ENCODE results near the gene TMCC2.
"Not testable (repeated sequence)": the region's sequence is repeated elsewhere in the genome, so short reads cannot be mapped to it uniquely, and the experiment has no call there.

Gene TMCC2, protein sequence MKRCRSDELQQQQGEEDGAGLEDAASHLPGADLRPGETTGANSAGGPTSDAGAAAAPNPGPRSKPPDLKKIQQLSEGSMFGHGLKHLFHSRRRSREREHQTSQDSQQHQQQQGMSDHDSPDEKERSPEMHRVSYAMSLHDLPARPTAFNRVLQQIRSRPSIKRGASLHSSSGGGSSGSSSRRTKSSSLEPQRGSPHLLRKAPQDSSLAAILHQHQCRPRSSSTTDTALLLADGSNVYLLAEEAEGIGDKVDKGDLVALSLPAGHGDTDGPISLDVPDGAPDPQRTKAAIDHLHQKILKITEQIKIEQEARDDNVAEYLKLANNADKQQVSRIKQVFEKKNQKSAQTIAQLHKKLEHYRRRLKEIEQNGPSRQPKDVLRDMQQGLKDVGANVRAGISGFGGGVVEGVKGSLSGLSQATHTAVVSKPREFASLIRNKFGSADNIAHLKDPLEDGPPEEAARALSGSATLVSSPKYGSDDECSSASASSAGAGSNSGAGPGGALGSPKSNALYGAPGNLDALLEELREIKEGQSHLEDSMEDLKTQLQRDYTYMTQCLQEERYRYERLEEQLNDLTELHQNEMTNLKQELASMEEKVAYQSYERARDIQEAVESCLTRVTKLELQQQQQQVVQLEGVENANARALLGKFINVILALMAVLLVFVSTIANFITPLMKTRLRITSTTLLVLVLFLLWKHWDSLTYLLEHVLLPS

DNA sequence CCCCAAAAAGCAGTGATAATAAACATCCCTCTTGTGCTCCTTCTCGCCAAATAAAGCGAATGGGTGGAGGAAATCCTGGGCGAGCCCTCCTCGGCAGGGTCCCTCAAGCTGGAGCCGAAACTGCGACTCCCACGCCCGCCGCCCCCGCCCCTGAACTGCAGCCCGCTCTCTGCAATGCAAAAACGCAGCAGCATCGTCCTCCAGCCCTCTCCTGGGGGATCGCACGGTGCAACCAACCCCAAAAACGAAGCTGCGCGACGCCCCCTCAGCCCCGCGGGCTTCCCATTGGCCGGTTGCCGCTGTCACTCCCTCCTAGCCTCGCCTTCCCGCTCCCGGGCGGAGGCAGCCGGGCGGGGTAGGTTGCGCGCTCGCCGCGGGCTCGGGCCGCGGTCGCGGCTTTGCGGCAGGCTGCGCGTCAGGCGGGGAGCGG lies at the start of gene TMCC2:
TSS of gene TMCC2 (plus strand) at position 363 of the 430 bp plus-strand sequence. CDS start 619 bp downstream, outside the sequence.
- peak; percentile 76 to 83 for DNase-seq

DNA sequence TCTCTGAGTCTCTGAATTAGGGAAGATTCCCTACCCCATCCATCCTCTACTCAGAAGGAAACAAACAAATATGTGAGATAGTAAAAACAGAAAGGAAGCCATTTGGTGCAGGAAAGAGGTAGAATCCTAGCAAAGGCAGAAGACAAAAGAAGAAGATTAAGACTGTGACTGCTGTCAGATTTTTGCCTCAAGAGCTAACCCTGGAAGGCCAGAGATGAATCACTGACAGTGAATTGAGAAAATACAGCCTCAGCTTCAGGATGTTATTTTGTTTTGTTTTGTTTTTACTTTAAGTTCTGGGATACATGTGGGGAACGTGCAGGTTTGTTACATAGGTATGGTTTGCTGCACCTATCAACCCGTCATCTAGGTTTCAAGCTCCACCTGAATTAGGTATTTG lies 47.9 kb upstream of the TMCC2 start:
- DNase-seq, result no peak

GRCh38 chr1:205180331-205180730 lies 47.4 kb upstream of the TMCC2 start:
- DNase-seq, result not testable (repeated sequence)

DNA sequence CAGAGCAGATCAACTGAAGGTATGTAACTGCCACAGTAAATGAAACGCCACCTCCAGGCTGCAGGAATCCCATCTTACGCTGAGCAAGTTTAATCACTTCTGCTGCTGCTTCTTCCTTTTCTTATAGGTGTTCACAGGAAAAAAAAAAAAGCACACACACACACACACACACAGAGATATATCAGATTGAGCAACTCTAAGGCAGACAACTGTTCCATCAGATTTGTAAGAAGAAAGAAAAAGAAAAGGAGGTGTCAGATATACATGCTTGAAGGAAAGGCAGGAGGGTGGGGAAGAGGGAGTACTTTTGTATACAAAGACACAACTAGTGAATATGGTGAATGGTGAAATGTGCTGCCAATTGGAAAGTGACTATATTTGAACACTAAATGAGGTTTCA lies 44.8 kb upstream of the TMCC2 start:
- no peak for DNase-seq

DNA sequence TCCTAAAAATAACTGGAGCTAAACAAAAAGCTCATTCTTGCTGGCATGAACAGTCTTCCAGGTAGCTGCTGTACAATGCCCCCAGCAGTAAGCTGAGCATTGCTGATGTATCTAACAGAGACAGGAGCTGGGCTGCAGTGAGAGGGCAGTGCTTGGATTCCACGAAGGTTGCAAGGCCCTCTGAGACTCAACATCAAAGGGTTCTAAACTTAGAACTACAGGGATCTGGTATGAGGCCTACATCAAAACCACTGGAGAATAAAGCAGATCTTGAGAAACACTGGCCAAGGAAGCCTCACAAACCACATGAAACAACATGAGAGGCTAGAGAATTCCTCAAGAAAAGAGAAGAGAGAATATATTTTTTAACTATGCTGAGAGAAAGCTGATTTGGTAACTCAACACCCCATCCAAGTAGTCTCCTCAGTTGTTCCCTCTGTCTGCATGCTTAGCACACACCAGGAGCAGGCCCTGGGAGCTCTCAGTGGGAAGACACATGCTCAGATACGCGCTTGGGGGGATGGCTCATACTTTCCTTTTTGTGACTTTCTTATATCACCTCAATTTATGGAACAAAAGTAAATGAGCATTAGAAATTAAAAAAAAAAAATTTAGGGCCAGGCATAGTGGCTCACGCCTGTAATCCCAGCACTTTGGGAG lies 43.9 kb upstream of the TMCC2 start:
- DNase-seq, result no peak

DNA sequence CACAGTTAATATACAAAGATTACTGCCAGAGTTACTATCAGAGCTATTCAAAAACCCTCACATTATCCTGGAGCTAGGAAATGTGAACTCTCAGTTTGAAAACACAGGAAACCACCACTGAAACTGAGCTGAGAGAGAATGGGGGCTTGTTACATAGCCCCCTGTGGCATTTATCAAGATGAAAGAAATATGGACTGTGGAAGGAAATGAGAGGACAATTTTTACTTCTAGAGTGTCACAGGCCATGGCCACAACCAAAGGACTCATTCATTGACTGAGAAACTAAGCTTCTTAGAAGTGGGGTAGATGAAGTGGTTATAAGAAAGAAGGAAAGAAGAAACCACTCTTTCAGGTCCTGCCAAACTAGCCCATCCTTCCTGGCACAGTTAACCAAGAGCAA lies 41.6 kb upstream of the TMCC2 start:
- DNase-seq, result no peak

GRCh38 chr1:205187420-205187819 lies 40.3 kb upstream of the TMCC2 start:
- DNase-seq, result no peak

GRCh38 chr1:205188098-205188497 lies 39.6 kb upstream of the TMCC2 start:
- no peak for DNase-seq

GRCh38 chr1:205188596-205188995 lies 39.1 kb upstream of the TMCC2 start:
- DNase-seq, result no peak

DNA sequence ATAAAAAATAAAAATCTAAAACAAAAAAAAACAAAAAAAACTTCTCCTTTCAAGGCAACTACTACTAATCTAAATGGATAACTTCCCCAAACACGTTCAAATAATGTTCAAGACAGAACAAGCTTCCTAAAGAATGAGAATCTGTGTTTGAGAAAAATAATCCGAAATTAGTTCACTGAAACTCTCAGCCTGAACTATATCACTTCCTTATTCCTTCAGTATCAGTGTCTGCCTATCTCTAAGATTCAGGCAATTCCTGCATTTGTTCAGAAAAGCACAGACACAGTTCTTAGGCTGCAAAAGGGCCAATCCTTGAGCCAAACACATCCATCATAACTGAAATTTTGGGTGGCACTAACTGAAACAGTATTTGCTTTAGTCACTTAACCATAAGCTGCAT lies 38.6 kb upstream of the TMCC2 start:
- DNase-seq, result peak in 1 of 2 experiments; percentile 14

DNA sequence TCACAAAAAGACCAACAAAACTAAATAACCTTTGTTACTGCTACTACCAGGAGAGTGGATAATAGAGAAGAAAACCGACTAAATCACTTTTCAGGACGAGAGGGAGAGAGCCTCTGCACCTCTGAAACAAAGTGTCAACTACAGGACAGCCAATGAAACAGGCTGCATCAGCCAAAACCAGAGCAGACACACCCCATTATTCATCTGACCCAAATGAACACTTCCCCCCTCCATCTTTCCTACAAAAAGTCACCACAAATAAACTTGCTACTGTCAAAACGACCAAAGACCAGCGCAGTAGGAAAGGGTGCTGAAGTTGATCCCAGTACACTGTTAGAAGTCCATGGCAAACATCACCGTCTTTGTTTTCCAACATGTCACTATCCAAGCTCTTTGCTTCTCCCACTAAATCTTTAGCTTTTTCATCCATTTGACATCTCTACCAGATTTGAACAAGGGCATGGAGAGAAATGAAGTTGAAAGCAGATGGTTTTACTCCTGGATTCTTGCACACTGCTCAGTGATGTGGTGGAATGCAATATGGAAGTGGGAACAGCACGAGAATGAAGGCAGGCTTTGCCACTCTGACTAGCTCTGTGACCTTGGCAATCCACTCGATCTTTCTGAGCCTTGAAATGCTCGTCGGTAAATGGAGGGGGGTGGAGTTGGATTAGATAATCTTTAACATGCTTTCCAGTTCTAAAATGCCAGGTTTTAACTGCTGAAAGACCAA lies 36.7 kb upstream of the TMCC2 start:
- no peak for DNase-seq

DNA sequence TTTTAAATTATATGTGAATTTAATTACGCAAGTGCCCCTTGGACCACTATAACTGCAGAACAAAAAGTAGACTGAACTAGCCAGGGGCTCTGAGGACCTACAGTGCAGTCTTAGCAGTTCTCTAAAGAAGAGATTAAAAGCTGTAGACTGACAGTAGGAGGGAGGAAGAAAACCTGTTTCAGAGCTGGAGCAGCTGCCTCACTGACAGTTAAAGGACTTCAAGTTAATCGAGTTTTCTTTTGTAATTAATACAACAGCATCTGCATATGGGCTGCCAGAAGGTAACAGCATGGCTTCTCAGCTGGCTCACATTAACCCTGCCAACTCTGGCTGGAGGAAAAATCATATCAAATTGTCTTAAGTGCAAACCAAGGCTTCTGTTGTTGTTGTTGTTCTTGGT lies 36.1 kb upstream of the TMCC2 start:
- DNase-seq, result no peak

- no peak for DNase-seq
Measured at GRCh38 chr1:205192287-205192686, 35.5 kb upstream of the TMCC2 start.

GRCh38 chr1:205199090-205199930 lies 28.4 kb upstream of the TMCC2 start:
- no peak for DNase-seq

DNA sequence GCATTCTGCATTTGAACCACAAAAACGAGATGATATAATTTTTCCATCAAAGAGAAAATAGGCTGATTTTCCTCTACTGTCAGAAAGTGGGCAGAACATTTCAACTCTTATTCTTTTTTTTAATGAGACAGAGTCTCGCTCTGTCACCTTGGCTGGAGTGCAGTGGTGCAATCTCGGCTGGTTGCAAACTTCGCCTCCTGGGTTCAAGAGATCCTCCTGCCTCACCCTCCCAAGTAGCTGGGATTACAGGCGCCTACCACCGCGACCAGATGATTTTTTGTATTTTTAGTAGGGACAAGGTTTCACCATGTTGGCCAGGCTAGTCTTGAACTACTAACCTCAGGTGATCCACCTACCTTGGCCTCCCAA lies 27.8 kb upstream of the TMCC2 start:
- no peak for DNase-seq

DNA sequence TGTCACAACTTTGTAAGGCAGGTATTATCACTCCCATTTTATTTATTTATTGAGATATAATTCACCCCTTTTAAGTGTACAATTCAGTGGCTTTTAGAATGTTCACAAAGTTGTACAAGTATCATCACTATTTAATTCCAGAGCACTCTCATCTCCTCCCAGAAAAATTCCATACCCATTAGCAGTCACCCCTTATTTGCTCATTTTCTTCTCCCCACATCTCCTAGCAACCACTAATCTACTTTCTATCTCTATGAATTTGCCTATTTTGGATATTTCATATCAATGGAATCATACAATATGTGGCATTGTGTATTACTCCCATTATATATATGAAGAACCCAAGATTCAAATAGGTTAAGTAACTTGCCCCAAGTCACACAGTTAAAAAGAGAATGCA lies 23.2 kb upstream of the TMCC2 start:
- DNase-seq, result no peak

DNA sequence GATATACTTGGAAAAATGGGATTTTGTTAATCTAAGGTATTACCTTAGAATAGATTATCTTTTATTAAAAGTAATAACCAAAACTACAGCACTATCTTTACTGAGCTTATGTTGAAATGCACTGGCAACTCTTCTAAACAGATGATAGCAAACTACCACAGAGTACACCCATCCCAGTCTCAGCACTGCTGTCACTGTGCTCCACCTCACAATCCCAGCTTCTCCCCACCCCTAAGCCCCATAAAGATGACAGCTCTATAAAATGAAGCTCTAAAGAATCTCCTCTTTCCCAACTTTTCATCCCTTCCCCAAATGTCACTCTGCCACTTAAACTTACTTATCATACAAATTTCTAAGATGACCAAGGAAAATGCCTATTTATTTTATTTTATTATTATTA lies 22.7 kb upstream of the TMCC2 start:
- no peak for DNase-seq

GRCh38 chr1:205208811-205209210 lies 18.9 kb upstream of the TMCC2 start:
- DNase-seq, result no peak

- DNase-seq, result no peak
Measured at GRCh38 chr1:205210756-205211168, 17.0 kb upstream of the TMCC2 start.

GRCh38 chr1:205211169-205211838 lies 16.4 kb upstream of the TMCC2 start, which contains the start of gene DSTYK:
TSS of gene DSTYK (minus strand) at chr1:205211702. CDS start at chr1:205211535, 167 bp downstream.
- peak; percentile 95 to 96 for DNase-seq

GRCh38 chr1:205211839-205212536 lies 15.8 kb upstream of the TMCC2 start:
- peak; percentile 86 to 88 for DNase-seq

All from Kasumi-1 (cell line).